ENCODE measurements around the gene TEKTIP1.
A peak's percentile ranks its signal among the peaks of the same experiment; 100 is the strongest.

The TEKTIP1 gene

DNA sequence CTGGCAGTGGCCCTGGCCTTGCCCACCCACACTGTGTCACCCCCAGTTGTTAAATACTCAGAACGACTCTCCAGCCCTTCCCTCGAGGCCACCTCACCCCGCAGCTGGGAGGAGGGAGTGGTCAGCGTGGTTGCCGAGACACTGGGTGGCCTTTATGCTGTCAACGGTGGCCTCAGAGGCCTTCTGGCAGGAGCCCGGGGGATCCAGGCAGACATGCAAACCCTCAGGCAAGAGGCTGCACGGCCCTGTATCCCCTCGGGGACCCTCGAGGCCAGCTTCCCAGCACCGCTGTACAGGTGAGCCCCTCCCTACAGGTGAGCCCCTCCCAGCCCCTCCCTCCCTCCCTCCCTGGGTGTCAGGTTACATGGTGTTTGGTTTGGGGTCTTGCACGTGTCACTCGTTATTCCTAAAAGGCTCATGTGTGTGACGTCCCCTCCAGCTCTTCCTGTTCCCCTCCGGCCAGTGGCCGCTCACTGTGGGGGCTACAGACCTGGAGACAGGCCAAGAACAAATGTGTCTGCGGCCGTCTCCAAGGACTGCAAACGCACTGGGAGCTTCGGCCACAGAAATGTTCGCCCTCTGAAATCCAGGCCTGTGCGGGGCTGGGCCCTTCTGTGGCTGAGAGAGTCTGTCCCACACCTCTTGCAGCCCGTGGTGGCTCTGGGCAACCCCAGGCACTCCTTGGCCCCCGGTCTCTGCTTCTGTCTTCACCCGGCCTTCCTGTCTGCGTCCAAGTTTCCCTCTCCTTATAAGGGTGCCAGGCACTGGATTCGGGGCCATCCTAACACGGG lies at the start of gene TEKTIP1:
TEKTIP1 (plus strand) TSS at position 210 of the 791 bp plus-strand sequence; CDS start at position 214, 4 bp downstream.
- no peaks in the 10 kb centered on the region for H3K4me1 Mint-ChIP-seq (ENCODE audit: low read depth)
- no peak for DNase-seq (ENCODE audit: low spot score)
- H3K27me3 Mint-ChIP-seq (ENCODE audit: low read depth) = no peaks in the 10 kb centered on the region
- peaks cover 17% of the 10 kb centered on the region for H3K36me3 Mint-ChIP-seq (ENCODE audit: low read depth)
- H3K27ac Mint-ChIP-seq = no peak within 1 kb of the TSS
- H3K9me3 Mint-ChIP-seq = no peaks in the 10 kb centered on the region
- no peak within 1 kb of the TSS for H3K4me3 Mint-ChIP-seq

DNA sequence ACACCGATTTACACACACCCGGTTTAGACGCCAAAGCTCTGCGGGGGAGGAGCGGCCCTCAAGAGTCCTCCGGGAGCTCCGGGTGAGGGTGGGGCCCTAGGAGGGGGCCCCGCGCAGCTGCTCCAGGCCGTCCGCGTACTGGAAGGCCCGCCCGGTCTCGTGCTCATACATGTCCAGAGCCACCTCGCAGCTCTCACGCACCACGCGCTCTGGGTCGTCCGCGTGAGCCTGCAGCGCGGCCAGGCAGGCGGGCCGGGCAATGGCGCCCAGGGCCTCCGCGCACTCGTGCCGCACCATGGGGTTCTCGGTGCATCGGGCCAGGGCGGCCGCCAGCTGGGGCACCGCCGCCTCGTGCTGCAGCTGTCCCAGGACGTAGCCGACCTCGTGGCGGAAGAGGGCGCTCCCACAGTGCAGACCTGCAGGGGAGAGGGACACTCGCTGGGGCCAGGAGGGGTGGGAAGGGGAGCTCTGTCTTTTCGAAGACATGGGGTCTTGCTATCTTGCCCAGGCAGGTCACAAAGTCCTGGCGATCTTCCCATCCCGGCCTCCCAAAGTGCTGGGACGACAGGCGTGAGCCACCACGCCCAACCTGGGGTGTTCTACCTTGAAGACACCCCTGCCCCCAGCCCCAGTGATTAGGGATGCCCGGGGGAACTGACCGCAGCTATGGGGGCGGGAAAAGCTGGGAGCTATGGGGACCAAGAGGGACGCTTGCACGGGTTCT lies 47.4 kb upstream of the TEKTIP1 start:
- Mint-ChIP-seq H3K9me3 (no peaks in the 10 kb centered on the region), H3K4me3 (no peak overlapping the region), H3K36me3 (ENCODE audit: low read depth) (peaks cover 27% of the 10 kb centered on the region), H3K4me1 (ENCODE audit: low read depth) (peaks cover 7% of the 10 kb centered on the region), H3K27me3 (ENCODE audit: low read depth) (no peaks in the 10 kb centered on the region), H3K27ac (no peak overlapping the region)
- DNase-seq (ENCODE audit: low spot score) = no peak

DNA sequence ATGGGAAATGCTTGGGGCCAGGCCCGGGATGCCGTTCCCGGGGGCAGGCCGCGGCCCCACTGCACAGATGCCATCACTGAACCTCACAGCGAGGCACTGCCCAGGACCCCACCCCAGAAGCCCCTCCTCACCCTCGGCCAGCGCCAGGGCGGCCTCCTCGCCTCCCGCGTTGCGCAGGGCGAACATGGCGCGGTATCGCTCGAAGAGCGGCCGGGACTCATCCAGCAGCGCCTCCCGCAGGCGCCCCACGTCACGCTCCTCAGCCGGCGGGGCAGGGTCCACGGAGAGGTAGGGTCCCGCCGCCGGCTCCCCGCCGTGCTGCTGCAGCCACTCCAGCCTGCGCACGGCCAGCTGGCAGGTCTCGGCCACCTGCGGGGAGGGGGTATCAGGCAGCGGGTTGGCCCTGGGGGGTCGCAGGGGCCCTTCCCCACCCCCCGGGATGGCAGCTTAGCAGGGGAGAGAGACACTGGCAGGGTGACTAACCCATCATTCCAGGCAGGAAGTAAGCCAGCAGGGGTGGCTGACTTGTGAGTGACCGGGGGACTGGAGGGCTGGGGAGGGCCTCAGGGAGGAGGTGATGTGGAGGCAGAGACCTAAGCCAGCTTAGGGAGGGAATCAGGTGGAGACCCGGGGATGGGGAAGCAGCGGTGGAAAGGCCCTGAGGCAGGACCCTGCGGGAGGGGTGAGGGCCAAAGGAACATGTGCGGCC lies 46.7 kb upstream of the TEKTIP1 start:
- Mint-ChIP-seq H3K4me3 (no peak overlapping the region), H3K27me3 (ENCODE audit: low read depth) (no peaks in the 10 kb centered on the region), H3K27ac (peak overlapping the region; percentile 15), H3K36me3 (ENCODE audit: low read depth) (peaks cover 34% of the 10 kb centered on the region), H3K4me1 (ENCODE audit: low read depth) (peaks cover 7% of the 10 kb centered on the region), H3K9me3 (no peaks in the 10 kb centered on the region)
- DNase-seq (ENCODE audit: low spot score) = no peak

DNA sequence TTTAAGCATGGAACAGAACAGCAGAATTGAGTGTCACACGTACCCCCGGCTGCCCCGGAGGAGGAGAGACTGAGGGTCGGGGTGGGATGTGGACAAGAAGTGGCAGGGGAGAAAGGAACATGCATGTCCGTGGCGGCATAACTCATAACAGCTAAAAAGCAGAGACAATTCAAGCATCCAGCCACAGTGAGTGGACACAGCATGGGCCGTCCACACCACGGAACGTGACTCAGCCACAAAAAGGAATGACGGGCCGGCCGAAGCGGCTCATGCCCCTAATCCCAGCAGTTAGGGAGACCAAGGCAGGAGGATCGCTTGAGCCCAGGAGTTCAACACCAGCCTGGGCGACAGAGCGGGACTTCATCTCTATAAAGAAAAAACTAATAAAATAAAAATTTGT lies 46.1 kb upstream of the TEKTIP1 start:
- Mint-ChIP-seq H3K36me3 (ENCODE audit: low read depth) (peaks cover 38% of the 10 kb centered on the region), H3K27ac (no peak overlapping the region), H3K9me3 (no peaks in the 10 kb centered on the region), H3K4me1 (ENCODE audit: low read depth) (peaks cover 7% of the 10 kb centered on the region), H3K4me3 (no peak overlapping the region), H3K27me3 (ENCODE audit: low read depth) (no peaks in the 10 kb centered on the region)
- no peak for DNase-seq (ENCODE audit: low spot score)

DNA sequence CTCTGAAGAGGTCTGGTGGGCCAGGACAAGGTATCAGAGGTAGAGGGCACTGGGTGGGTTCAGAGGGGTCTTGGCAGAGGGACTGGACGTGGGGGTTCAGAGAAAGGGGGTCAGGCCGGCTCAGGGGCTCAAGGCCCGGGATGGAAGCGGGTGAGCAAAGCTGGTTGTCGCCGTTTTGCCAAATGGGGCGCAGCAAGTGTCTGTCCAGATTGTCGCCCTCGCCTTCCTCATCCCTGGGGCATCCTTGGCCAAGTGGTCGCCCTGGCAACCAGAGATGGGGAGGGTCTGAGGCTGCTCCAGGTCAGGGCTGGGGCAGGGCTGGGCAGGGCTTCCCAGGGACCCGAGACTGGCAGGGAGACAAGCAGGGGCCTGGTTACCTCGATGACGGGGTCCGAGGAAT lies 45.3 kb upstream of the TEKTIP1 start:
- Mint-ChIP-seq H3K9me3 (no peaks in the 10 kb centered on the region), H3K27me3 (ENCODE audit: low read depth) (no peaks in the 10 kb centered on the region), H3K27ac (no peak overlapping the region), H3K4me3 (no peak overlapping the region), H3K4me1 (ENCODE audit: low read depth) (peaks cover 7% of the 10 kb centered on the region), H3K36me3 (ENCODE audit: low read depth) (peaks cover 41% of the 10 kb centered on the region)
- no peak for DNase-seq (ENCODE audit: low spot score)

DNA sequence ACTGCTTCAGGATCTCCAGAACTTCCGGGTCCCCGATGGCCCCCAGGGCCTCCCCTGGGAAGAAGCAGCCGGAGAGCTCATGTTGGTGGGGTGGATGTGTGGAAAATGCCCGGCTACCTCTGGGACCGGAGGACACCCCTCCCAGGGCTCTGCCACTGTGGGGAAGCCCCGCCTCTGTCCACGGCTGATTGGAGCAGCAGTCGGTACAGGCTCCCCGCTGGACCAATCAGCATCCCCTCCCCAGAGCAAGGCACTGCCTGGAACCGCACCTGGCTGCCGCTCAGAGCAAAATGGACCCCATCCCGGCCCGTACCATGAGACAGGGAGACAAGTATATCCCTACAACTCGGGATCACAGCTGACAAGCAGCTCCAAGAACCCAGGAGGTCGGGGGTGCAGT lies 44.9 kb upstream of the TEKTIP1 start:
- Mint-ChIP-seq H3K4me1 (ENCODE audit: low read depth) (peaks cover 8% of the 10 kb centered on the region), H3K36me3 (ENCODE audit: low read depth) (peaks cover 40% of the 10 kb centered on the region), H3K4me3 (peak overlapping the region; percentile 55), H3K27ac (no peak overlapping the region), H3K9me3 (no peaks in the 10 kb centered on the region), H3K27me3 (ENCODE audit: low read depth) (no peaks in the 10 kb centered on the region)
- DNase-seq (ENCODE audit: low spot score) = peak; percentile 20

DNA sequence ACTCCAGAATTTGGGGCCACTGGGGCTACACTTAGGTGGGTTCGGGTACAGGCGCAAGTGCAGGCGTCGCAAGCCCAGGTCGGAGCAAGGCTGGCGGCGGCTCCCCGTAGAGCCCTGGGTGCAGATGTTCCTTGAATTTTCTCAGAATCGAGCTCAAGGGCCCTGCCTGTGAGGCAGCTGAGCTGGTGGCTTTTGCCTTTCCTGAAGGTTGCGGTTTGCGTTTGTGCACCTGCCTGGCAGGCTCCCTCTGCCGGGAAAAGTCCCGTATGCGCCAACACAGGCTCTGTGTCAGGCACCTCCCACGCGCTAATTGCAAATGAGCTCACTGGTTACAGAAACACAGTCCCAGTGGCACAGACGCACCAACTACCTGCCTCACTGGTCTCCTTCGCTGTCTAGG lies 44.4 kb upstream of the TEKTIP1 start:
- peaks cover 41% of the 10 kb centered on the region for H3K36me3 Mint-ChIP-seq (ENCODE audit: low read depth)

DNA sequence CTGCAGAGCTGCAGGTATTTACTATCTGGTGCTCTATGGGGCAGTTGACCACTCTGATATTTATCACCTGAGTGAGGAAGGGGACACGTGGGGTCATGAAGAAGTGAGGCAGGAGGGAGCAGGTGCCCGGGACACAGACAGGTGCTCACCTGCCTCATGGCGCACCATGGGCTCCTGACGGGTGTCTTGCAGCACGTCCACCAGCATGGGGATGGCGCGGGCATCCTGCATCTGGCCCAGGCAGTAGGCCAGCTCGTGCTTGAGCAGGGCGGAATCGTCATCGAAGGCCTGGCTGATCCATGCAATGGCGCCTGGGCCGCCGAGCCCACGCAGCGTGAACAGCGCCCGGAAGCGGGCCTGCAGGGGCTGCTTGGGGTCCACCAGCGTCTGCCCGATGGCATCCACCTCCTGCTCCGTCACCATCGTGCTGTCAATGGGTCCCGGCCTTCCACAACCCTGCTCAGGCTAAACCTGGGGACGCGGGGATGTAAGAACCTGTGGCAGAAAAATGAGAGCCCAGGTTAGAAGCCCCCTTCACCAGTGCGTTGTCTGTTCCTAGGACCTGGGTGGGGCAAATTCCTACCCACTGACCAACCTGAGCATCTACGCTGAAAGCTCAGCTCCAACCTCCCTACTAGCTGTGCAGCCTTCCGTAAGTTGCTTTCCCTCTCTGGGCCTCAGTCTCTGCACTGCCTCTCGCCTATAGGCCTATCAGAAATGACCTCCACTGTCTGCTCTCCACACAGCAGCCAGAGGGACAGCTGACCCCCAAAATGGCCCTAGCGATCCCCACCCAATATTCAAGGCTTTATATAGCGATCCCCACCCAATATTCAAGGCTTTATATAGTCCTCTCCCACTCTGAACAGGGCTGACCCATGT lies 42.3 kb upstream of the TEKTIP1 start:
- H3K9me3 Mint-ChIP-seq = no peaks in the 10 kb centered on the region

More for the DNA sequence above, 44.4 kb upstream of the TEKTIP1 start:
- Mint-ChIP-seq H3K27me3 (ENCODE audit: low read depth) (no peaks in the 10 kb centered on the region), H3K27ac (peak overlapping the region; percentile 53), H3K9me3 (no peaks in the 10 kb centered on the region), H3K4me3 (peak overlapping the region; percentile 9), H3K4me1 (ENCODE audit: low read depth) (peaks cover 10% of the 10 kb centered on the region)
- peak; percentile 65 for DNase-seq (ENCODE audit: low spot score)

DNA sequence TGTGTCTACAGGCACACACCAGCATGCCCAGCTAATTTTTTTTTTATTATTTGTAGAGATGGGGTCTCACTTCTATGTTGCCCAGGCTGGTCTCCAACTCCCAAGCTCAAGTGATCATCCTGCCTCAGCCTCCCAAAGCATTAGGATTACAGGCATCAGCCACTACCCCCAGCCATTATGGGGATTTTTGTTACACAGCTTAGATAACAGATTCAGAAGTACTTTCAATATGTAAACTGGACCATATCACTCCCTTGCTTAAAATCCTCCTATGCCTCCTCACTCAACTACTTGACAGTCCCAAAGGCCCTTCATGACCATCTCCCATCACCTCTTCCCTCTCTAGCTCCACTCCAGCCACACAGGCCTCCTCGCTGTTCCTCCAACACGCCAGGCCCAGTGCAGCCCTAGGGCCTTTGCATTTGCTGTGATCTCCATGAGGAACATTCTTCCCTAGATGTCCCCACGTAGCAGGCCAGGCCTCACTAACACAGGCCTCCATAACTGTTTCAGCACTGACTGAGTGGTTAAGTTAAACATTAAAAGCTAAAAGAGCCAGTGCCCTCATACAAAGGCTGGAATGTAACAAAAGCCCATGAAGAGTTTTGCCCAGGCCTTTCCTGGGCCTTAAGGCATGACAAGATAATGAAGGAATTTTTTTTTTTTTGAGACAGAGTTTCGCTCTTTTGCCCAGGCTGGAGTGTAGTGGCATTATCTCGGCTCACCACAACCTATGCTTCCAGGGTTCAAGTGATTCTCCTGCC lies 41.0 kb upstream of the TEKTIP1 start:
- Mint-ChIP-seq H3K27me3 (ENCODE audit: low read depth) (no peaks in the 10 kb centered on the region), H3K36me3 (ENCODE audit: low read depth) (peaks cover 37% of the 10 kb centered on the region), H3K27ac (no peak overlapping the region), H3K4me1 (ENCODE audit: low read depth) (peaks cover 18% of the 10 kb centered on the region), H3K4me3 (no peak overlapping the region), H3K9me3 (no peaks in the 10 kb centered on the region)
- DNase-seq (ENCODE audit: low spot score) = no peak

More for the DNA sequence above, 42.3 kb upstream of the TEKTIP1 start:
- DNase-seq (ENCODE audit: low spot score) = no peak
- Mint-ChIP-seq H3K27ac (no peak overlapping the region), H3K36me3 (ENCODE audit: low read depth) (peaks cover 42% of the 10 kb centered on the region), H3K4me1 (ENCODE audit: low read depth) (peaks cover 18% of the 10 kb centered on the region), H3K4me3 (no peak overlapping the region), H3K27me3 (ENCODE audit: low read depth) (no peaks in the 10 kb centered on the region)

DNA sequence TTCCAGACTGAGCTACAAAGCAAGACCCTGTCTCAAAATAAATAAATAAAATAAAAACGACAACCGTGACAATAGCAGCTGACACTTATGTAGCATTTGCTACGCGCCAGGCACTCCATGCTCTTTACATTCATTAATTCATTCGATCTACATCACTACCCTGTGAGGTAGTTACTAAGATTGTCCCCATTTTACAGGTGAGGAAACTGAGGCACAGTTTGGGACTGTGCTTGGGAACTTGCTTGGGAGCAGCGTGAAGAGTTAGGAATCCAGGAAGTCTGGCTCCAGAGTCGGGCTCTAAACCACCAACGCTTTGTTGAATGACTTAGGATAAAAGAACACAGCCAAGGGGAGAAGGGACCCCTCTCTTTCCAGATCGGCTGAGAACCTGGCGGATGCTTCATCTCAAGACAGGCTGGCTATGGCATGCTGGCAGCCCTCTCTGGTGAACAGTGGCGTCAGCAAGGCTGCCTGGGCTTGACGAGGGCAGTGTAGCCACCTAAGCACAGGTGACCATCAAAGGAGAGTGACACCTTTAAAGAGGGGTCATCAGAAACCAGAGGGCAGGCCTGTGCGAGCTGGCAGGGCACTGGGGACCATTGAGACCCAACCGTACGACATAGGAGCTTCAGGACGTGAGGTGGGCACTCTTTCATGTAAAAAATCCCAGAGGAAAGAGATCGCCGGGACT lies 39.1 kb upstream of the TEKTIP1 start:
- peaks cover 17% of the 10 kb centered on the region for H3K4me1 Mint-ChIP-seq (ENCODE audit: low read depth)
- peak overlapping the region; percentile 91 for H3K4me3 Mint-ChIP-seq
- no peaks in the 10 kb centered on the region for H3K27me3 Mint-ChIP-seq (ENCODE audit: low read depth)
- H3K27ac Mint-ChIP-seq = peak overlapping the region; percentile 95
- peaks cover 29% of the 10 kb centered on the region for H3K36me3 Mint-ChIP-seq (ENCODE audit: low read depth)
- H3K9me3 Mint-ChIP-seq = no peaks in the 10 kb centered on the region
- DNase-seq (ENCODE audit: low spot score) = no peak

DNA sequence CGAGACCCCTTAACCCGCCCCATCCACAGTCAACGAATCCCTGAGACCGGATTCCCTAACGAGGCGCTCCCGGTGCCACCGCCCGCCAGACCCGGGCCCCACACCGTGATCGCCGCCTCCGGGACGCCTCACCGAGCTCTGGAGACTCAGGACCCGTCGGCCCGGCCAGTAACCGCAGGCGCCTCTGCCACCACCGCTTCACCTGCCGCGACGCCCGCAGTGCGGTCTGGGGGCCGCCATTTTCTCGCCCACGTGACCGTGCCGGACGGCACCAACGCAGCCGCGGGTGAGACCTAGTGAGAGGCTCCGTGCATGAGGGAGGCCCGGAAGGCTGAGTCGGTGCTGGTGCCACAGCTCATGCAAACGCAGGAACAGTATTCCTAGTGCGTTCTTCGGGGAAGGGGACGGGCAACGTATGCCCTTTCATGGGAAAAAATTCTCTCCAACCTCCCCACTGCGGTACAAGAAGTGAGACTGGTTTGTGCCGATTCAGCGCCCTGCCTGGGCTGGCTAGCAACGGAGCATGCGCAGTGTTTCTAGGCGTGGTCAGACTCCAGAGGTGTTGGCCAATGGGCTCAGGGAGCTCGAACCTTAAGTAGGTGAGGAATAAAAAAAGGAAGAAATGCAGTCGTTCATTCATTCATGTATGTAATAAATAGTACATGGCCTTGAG lies 38.4 kb upstream of the TEKTIP1 start, which contains the start of gene DOHH:
DOHH (minus strand) TSS at position 246 of the 673 bp plus-strand sequence. CDS start 3,860 bp downstream, outside the sequence.
- peak; percentile 93 for DNase-seq (ENCODE audit: low spot score)
- peak within 1 kb of the TSS; percentile 91 for H3K4me3 Mint-ChIP-seq
- peaks cover 18% of the 10 kb centered on the region for H3K4me1 Mint-ChIP-seq (ENCODE audit: low read depth)
- H3K27ac Mint-ChIP-seq = peak within 1 kb of the TSS; percentile 95
- H3K9me3 Mint-ChIP-seq = no peaks in the 10 kb centered on the region
- no peaks in the 10 kb centered on the region for H3K27me3 Mint-ChIP-seq (ENCODE audit: low read depth)
- H3K36me3 Mint-ChIP-seq (ENCODE audit: low read depth) = peaks cover 24% of the 10 kb centered on the region

DNA sequence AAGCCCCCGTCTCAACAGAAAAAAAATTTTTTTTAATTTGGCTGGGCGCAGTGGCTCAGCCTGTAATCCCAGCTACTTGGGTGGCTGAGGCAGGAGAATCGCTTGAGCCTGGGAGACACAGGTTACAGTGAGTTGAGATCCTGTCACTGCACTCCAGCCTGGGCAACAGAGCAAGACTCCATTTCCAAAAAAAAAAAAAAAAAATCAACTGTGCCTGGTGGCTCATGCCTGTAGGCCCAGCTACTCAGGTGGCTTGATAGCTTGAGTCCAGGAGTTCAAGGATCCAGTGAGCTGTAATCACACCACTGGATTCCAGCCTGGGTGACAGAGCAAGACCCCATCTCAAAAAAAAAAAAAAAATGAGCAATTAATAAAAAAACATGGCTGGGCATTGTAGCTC lies 37.2 kb upstream of the TEKTIP1 start:
- H3K36me3 Mint-ChIP-seq (ENCODE audit: low read depth) = peaks cover 17% of the 10 kb centered on the region
- DNase-seq (ENCODE audit: low spot score) = no peak
- H3K4me3 Mint-ChIP-seq = no peak overlapping the region
- H3K9me3 Mint-ChIP-seq = no peaks in the 10 kb centered on the region
- peaks cover 22% of the 10 kb centered on the region for H3K4me1 Mint-ChIP-seq (ENCODE audit: low read depth)
- H3K27ac Mint-ChIP-seq = no peak overlapping the region
- H3K27me3 Mint-ChIP-seq (ENCODE audit: low read depth) = no peaks in the 10 kb centered on the region

Data from T-helper 2 cell treated with Interferon-gamma antibody and Interleukin-4, amounts not matched to agents 5 μg/mL and 100 μg/mL, for 36 hours (primary cell).